ENCODE measurements around the gene ITGB2. TPM values are rescaled to one million over a fixed set of nuclear protein-coding genes. Genes with fewer than 3 reads are reported as not detected.

The ITGB2 gene
- total RNA-seq, 4 donors from 2014 or later = 55.8 to 1,044 (median 162) TPM

DNA sequence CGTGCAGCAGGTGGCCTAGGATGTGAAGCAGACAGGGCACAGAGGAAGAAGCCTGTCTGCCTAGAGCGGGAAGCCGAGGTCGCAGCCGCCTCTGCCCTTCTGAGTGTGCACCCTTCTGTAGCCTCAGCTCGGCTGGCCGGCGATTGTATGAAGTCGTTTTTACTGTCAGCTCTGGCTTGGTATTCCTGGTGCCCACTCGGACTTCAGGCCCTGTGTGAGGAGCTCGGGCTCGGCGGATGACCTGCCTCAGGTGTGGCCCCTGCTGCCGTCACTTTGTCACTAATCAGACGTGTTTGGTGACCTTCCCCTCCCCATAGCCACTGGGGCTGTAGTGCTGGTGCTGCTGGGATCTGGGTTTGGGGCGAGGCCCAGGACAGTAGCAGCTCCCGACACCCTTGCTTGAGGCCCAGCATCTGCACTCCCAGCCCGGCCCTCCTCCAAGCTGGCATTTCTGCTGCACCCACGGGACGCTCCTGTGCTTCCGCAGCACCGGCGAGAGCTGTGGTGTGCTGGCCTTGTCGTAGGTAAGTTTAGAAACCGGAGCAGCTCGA is 37.3 kb upstream of the ITGB2 start:
- TF ChIP-seq, protein P1, sequence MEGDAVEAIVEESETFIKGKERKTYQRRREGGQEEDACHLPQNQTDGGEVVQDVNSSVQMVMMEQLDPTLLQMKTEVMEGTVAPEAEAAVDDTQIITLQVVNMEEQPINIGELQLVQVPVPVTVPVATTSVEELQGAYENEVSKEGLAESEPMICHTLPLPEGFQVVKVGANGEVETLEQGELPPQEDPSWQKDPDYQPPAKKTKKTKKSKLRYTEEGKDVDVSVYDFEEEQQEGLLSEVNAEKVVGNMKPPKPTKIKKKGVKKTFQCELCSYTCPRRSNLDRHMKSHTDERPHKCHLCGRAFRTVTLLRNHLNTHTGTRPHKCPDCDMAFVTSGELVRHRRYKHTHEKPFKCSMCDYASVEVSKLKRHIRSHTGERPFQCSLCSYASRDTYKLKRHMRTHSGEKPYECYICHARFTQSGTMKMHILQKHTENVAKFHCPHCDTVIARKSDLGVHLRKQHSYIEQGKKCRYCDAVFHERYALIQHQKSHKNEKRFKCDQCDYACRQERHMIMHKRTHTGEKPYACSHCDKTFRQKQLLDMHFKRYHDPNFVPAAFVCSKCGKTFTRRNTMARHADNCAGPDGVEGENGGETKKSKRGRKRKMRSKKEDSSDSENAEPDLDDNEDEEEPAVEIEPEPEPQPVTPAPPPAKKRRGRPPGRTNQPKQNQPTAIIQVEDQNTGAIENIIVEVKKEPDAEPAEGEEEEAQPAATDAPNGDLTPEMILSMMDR (IDR thresholded peaks at IDR 0.05; ENCODE audit: low read depth) = no peak

DNA sequence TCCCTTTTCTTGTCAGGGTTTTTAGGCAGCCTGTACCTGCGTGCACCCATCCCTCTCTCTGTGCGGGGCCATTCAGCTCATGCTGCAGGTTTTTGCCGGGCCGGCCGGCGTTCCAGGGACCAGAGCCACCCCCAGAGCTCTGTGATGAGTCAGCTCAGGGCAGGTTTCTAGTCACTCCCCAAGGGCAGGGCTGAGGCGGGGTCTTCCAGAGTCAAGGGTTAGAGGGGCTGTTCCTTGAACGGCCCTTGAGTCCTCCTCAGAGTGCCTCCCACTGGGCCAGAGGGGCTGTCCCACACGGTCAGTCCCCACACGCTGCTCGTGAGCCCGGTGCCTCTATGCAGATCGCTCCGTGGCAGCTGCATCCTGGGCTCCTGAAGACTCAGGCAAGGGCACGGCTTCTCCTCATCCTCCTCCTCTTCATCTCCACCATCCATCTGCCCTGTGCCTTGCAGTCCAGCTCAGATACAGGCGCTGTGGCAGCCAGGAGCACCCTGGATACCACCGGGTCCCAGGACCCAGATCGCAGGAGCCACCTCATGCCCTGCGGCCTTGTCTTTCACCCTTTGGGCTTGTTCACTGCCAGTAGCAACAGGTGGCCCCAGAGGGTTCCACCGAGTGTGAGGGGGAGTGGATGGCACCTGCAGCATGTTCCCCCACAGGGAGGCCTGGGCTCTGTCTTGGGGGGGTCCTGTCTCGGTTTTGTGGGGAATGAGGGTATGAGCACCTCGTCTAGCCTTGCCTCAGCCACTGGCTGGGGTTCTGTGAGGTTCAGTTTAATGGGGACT is 36.5 kb upstream of the ITGB2 start:
- TF ChIP-seq, protein P1 (IDR thresholded peaks at IDR 0.05; ENCODE audit: low read depth) = no peak

GRCh38 chr21:44956356-44957046 is 35.8 kb upstream of the ITGB2 start:
- TF ChIP-seq, protein P1 (IDR thresholded peaks at IDR 0.05; ENCODE audit: low read depth) = no peak

DNA sequence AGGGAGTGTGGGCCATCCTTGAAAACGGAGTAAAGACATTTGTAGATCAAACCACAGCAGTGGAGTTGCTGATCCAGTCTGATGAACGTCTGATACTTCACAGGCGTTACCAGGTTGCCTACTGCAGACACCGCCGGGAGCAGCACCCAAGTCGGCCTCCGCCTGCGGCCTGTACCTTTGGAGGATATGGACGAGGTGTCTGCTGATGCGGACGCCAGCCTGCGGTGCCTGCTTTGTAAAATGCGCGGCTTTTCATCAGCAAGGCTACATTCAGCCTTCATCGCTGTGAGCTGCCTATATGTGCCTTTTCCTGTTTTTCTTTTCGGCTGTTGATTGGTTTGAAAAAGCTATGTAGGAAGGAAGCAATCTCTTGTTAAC is 35.1 kb upstream of the ITGB2 start:
- TF ChIP-seq, protein P1 (IDR thresholded peaks at IDR 0.05; ENCODE audit: low read depth) = no peak

DNA sequence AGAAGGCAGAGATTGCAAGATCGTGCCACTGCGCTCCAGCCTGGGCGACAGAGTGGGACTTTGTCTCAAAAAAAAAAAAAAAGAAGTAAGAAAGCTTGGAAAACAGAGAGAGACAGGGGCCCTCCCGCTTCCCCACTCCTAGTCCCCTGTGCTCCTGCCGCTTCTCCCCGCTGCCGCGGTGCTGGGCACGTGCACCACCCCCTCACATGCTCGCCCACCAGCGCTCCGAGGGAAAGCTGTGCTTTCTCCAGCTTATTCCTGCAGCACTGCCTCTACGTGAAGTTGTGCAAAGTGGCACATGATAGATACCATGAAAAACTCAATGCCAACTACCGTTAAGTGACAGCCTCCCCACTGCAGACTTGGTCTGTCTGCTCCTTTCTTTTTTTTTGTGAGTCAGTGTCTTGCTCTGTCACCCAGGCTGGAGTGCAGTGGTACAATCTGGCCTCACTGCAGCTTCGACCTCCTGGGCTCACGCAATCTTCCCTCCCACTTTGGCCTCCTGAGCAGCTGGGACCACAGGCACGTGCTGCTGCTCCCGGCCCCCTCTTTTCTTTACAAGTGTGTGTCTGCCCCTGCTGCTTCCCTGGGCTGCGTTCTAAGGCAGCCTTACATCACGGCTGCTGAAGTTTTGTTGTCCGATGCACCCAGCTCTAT is 34.6 kb upstream of the ITGB2 start:
- TF ChIP-seq, protein P1 (IDR thresholded peaks at IDR 0.05; ENCODE audit: low read depth) = no peak

- TF ChIP-seq, protein P1 (IDR thresholded peaks at IDR 0.05; ENCODE audit: low read depth) = no peak
Observed at GRCh38 chr21:44954281-44954771, 33.6 kb upstream of the ITGB2 start.

GRCh38 chr21:44953628-44954021 is 32.9 kb upstream of the ITGB2 start:
- TF ChIP-seq, protein P1 (IDR thresholded peaks at IDR 0.05; ENCODE audit: low read depth) = no peak
